ENCODE measurements around the gene RBM17.
A peak's percentile ranks its signal among the peaks of the same experiment; 100 is the strongest.

The RBM17 gene

DNA sequence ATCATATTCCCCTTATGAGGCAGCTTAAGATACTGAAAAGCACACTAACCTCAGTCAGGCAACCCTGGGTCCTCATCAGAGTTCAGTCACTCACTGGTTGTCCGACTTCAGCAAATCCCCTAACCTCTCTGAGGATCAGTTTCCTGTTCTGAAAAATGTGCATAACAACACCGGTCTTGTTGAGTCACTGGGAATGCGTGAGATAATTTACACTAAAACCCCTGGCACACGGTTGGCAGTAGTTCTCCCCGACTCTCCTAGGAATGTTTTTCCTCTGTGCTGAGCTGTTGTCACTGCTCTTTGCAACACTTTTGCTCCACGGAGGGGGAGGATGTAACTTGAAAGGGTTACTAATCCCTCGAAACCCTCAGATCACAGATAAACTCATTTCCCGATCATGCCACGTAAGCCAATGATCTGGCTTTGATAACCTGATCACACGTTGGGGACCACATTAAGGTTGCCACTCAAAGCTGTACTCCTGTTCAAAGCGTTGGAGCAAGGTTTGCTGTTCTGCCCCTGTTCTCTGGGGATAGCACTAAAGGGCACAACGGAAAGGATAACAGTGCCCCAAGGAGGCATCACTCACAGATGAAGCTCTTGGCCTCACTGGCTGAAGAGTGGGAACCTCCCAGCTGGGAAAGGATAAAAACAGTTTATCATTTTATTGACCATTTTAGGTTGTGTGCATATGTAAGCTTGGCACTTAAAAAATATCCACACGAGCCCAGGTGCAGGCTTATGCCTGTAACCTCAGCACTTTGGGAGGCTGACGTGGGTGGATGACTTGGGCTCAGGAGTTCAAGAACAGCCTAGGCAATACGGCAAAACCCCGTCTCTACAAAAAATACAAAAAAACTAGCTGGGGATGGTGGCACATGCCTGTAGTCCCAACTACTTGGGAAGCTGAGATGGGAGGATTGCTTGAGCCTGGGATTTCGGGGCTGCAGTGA lies 5.0 kb upstream of the RBM17 start:
- FAIRE-seq (no peak), DNase-seq (ENCODE audit: insufficient read length, low spot score) (no peak)
- TF ChIP-seq POLR2AphosphoS5 (IDR thresholded peaks at IDR 0.05; ENCODE audit: low read depth, low read length) (no peak), TAF1 (IDR thresholded peaks at IDR 0.05; ENCODE audit: low read depth, low read length) (no peak), PAX5 (IDR thresholded peaks at IDR 0.05; ENCODE audit: insufficient read depth, low read length, severe bottlenecking) (no peak), SPI1 (IDR thresholded peaks at IDR 0.05; ENCODE audit: low read depth, low read length) (no peak), POLR2A (IDR thresholded peaks at IDR 0.05; ENCODE audit: low read depth, low read length) (no peak), POU2F2 (IDR thresholded peaks at IDR 0.05; ENCODE audit: low read depth, low read length) (no peak)

DNA sequence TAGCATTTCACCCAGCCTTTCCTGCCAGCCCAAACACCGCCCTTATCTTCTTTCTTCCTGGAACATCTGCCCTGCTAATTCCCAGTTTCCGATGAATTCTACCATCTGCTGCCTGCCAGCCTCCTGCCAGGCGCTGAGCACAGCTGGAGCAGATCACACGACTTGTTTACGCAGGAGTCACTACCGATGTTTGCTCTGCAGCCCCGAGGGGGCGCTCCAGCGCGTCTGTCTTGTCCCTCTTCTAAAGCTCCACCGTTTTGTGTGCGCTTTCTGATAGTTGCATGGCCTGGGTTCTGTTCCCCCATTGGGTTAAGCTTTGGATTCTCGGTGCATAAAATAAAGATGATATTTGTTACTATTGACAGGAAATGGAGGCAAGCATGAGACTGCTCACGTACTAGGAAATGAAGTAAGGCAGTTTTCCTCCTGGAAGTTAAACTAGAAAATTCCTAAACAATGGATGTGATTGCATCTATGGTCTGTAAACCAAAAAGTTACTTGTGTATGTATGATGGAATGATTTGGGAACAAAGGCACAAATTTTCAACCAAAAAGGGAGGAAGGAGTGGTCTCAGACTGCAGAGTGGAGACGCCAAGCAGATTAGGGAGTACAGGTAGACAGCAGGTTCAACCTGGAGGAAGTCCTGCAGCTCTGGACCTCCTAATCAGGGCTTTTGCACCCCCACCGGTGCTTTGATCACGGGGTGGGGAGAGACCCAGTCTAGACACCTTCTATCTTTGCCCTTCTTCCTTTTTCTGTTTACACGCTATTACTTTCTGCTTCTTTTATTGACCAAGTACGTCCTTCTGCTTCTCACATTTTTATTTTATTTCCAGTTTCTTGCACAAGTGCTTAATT lies 2.2 kb upstream of the RBM17 start:
- TF ChIP-seq TAF1 (IDR thresholded peaks at IDR 0.05; ENCODE audit: low read depth, low read length) (no peak), POU2F2 (IDR thresholded peaks at IDR 0.05; ENCODE audit: low read depth, low read length) (peak; percentile 13; the same call in 1 of the 2 replicates)
- FAIRE-seq = peak; percentile 96
- DNase-seq (ENCODE audit: insufficient read length, low spot score) = peak; percentile 56

DNA sequence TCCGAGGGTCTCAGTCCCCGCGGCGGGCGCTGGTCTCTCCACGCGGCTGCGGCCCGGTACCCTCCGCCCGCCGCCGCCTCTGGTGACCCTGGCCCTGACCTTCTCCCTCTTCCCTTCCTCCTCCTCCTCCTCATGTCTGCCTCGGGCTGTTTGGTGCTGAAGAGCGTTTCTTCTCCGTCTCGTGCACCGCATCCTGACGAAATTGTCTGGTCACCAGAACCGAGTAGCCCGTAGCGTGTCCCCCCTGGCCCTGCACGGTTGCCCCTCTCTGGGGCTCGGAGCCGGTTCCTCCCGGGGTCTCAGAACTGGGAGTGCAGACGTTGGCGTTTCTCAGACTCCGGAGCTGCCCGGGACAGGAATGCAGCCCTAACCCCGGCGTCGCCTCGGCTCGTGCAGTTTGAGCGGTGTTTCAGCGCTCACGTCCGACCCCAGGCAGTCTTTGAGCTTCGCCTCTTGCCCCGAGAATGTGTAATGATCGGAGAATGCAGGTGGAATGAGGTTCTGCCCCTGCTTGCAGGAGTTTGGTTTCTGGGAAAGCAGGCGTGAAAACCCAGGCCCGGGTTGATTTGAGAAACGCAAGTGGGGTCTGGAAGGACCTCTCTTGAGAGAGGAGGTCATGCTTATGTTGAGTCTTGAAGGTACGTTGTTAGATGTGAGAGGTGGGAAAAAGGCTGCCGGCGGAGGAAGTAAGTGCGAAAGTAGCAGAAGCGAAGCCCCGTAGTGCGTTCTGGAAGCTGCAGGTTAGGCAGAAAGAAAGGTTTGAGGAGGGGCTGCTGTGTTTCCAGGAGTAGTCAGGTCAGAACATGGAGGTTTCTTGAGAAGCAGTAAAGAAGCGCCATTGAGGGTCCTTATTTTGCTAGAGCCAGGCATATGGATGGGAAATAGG lies 743 bp downstream of the RBM17 start:
- FAIRE-seq (peak; percentile 79), DNase-seq (ENCODE audit: insufficient read length, low spot score) (no peak)
- TF ChIP-seq PAX5 (IDR thresholded peaks at IDR 0.05; ENCODE audit: insufficient read depth, low read length, severe bottlenecking) (no peak), SPI1 (IDR thresholded peaks at IDR 0.05; ENCODE audit: low read depth, low read length) (peak; percentile 30; the same call in 1 of the 2 replicates)

DNA sequence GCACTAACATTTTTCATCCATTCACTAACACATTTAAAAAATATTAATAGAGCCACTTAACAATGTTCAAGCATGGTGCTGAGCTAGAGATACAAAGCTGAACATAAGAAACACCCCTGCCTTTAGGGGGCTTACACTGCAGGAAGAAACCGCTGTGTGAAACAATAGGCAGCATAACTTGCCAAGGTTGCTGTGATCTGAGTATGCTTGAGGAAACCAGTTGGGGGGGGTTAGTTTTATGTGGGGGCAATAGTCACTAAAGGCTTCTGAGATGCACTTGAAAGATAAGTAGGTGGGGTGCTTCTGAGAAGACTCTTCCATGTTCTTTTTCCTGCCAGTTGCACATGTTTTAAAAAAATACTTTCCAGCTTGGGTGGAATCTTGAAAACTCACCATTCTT lies 2.8 kb downstream of the RBM17 start:
- no peak for TF ChIP-seq TAF1 (IDR thresholded peaks at IDR 0.05; ENCODE audit: low read depth, low read length)
- no peak for TF ChIP-seq POLR2A (IDR thresholded peaks at IDR 0.05; ENCODE audit: low read depth, low read length)
- TF ChIP-seq SPI1 (IDR thresholded peaks at IDR 0.05; ENCODE audit: low read depth, low read length) = no peak
- FAIRE-seq (peak; percentile 20), DNase-seq (ENCODE audit: insufficient read length, low spot score) (no peak)

DNA sequence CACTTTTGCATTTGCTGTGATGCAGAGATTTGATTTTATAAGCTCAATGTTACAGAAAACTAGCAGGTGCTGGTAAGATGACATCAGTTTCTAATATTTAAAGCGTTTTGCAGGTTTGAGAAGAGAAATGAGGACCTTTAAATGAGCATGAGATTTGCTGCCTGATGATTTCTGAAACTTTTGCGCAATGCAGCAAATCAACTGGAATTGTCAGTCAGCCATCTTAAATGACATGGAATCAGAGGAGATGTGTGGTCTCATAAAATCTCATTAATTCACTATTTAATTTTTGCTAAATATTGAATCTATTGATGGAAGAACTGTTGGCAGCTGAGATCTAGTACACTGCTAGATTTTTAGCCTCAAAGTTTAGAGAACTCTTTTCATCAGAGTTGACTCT lies 3.9 kb downstream of the RBM17 start:
- FAIRE-seq (no peak), DNase-seq (ENCODE audit: insufficient read length, low spot score) (no peak)
- no peak for TF ChIP-seq POLR2A (IDR thresholded peaks at IDR 0.05; ENCODE audit: low read depth, low read length)
- no peak for TF ChIP-seq SPI1 (IDR thresholded peaks at IDR 0.05; ENCODE audit: low read depth, low read length)
- no peak for TF ChIP-seq POU2F2 (IDR thresholded peaks at IDR 0.05; ENCODE audit: low read depth, low read length)
- no peak for TF ChIP-seq TAF1 (IDR thresholded peaks at IDR 0.05; ENCODE audit: low read depth, low read length)
- no peak for TF ChIP-seq PAX5 (IDR thresholded peaks at IDR 0.05; ENCODE audit: insufficient read depth, low read length, severe bottlenecking)
- TF ChIP-seq POLR2AphosphoS5 (IDR thresholded peaks at IDR 0.05; ENCODE audit: low read depth, low read length) = no peak

DNA sequence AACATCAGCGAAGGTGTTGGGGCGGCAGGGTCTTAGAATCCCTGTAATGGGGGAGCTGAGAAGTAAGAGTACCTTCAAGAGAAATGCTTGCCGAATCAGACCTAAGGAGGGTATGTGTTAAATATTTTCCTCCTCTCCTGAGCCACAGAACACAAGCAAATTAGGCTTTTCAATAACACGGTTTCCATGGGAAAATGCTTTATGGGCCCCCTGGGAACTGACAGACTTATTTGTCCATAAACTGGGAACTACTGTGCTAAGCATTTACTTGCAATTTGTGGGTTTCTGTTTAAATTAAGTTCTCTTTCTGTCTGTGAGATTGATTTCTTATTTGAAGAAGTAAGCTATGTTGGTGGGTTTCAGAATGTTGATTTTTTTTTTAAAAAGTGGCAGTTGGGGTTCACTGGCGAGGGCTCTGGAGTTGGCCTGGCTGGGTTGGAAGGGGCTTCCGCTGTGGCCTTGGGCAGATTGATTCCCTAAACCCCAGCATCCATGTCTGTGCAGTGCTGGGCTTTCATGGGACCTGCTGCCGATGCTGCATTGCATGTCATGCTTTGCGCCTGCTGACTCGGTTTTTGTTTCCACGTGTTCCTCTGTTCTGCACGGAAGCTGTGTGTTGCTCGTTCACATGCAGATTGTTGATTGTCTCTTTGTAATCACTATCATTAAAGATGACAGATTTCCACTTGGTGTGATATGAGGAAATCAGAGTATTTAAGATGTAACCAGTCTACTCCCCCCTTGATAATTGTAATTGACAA lies 7.2 kb downstream of the RBM17 start:
- no peak for TF ChIP-seq SPI1 (IDR thresholded peaks at IDR 0.05; ENCODE audit: low read depth, low read length)
- no peak for TF ChIP-seq POLR2AphosphoS5 (IDR thresholded peaks at IDR 0.05; ENCODE audit: low read depth, low read length)
- no peak for TF ChIP-seq PAX5 (IDR thresholded peaks at IDR 0.05; ENCODE audit: insufficient read depth, low read length, severe bottlenecking)
- TF ChIP-seq POLR2A (IDR thresholded peaks at IDR 0.05; ENCODE audit: low read depth, low read length) = no peak
- TF ChIP-seq TAF1 (IDR thresholded peaks at IDR 0.05; ENCODE audit: low read depth, low read length) = no peak
- no peak for TF ChIP-seq POU2F2 (IDR thresholded peaks at IDR 0.05; ENCODE audit: low read depth, low read length)
- FAIRE-seq (no peak), DNase-seq (ENCODE audit: insufficient read length, low spot score) (no peak)

DNA sequence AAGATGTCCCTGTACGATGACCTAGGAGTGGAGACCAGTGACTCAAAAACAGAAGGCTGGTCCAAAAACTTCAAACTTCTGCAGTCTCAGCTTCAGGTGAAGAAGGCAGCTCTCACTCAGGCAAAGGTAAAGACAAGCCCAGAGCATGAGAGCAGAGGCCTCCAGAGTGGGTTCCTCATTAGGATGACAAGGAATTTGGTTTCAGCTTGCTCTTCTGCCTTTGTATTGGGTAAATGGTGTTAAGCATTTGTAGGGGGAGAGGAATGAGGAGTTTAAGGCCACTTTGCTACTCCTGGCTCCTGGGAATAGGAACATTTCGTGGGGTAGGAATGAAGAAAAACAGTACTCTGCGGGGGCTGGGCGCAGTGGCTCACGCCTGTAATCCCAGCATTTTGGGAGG lies 8.2 kb downstream of the RBM17 start:
- FAIRE-seq (no peak), DNase-seq (ENCODE audit: insufficient read length, low spot score) (no peak)
- TF ChIP-seq POU2F2 (IDR thresholded peaks at IDR 0.05; ENCODE audit: low read depth, low read length) = no peak
- no peak for TF ChIP-seq TAF1 (IDR thresholded peaks at IDR 0.05; ENCODE audit: low read depth, low read length)
- TF ChIP-seq PAX5 (IDR thresholded peaks at IDR 0.05; ENCODE audit: insufficient read depth, low read length, severe bottlenecking) = no peak
- no peak for TF ChIP-seq SPI1 (IDR thresholded peaks at IDR 0.05; ENCODE audit: low read depth, low read length)
- no peak for TF ChIP-seq POLR2A (IDR thresholded peaks at IDR 0.05; ENCODE audit: low read depth, low read length)
- TF ChIP-seq POLR2AphosphoS5 (IDR thresholded peaks at IDR 0.05; ENCODE audit: low read depth, low read length) = no peak

DNA sequence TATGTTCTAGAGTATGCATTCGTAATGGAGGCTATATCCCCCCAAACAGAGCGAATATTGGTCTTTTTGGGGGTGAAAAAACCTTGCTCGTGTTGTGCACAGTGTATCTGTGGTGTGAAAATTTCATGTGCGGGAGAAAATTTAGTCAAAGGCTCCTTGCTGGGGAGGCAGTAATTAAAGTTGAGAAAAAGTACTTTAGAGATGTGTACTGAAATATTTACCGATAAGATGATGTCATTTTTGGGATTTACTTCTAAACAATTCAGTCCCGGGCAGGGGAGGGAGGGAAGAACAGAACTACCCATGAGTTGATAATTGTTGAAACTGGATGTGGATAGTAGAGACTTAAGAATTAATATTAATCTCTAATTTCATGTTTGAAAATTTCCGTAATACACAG lies 9.3 kb downstream of the RBM17 start:
- DNase-seq (ENCODE audit: insufficient read length, low spot score) (no peak), FAIRE-seq (no peak)
- no peak for TF ChIP-seq SPI1 (IDR thresholded peaks at IDR 0.05; ENCODE audit: low read depth, low read length)
- no peak for TF ChIP-seq POLR2AphosphoS5 (IDR thresholded peaks at IDR 0.05; ENCODE audit: low read depth, low read length)
- TF ChIP-seq TAF1 (IDR thresholded peaks at IDR 0.05; ENCODE audit: low read depth, low read length) = no peak
- TF ChIP-seq PAX5 (IDR thresholded peaks at IDR 0.05; ENCODE audit: insufficient read depth, low read length, severe bottlenecking) = no peak

Measured in GM12891 (cell line).